ENCODE data around the gene SERAC1.

The SERAC1 gene

DNA sequence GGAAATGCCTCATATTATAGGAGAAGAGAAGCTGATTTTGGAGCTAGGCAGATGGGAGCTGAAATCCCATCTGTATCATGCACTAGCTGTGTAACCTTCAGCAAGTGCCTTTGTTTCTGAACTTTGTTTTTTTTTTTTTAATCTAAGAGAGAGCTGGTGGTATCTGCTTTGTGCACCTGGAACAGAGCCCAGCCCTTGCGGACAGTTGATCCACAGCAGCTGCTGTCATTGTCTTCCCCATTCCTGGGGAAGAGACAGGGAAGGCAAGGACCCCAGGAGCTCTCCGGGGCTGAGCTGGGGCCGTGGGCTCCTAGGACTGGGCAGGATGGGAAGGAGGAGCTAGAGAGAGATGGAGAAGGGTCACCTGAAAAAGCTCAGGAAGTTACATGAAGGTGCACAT lies 94.3 kb downstream of the SERAC1 start:
- DNase-seq: no peak

DNA sequence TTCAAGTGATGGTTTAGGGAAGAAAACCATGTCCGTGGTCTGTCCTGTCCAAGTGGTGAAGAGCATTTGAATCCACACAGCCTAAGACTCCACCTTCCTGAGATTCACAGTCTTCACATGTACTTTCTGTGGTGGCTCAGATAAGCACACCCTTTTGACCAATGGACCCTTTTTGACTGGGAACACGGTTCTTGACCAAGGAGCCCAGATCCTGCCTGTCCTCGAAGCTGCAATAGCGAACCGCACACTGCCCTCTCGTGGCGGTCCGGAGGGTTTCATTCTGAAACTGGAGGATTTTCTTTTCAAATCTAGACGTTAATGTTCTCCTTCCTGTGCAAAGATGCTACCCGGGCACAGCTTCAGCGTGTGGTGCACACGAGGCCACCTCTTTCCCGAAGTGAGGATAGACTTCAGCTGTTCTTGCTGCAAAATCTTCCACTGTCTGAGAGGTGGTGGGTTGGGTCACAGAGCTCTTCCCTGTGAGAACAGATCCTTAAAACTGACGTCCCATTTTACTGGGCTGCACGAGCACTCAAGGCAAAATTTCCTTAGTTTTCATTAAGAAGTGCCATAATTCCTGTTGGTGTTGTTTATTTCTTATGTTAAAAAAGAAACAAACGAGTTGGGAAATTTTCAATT lies 95.9 kb downstream of the SERAC1 start:
- DNase-seq: no peak

DNA sequence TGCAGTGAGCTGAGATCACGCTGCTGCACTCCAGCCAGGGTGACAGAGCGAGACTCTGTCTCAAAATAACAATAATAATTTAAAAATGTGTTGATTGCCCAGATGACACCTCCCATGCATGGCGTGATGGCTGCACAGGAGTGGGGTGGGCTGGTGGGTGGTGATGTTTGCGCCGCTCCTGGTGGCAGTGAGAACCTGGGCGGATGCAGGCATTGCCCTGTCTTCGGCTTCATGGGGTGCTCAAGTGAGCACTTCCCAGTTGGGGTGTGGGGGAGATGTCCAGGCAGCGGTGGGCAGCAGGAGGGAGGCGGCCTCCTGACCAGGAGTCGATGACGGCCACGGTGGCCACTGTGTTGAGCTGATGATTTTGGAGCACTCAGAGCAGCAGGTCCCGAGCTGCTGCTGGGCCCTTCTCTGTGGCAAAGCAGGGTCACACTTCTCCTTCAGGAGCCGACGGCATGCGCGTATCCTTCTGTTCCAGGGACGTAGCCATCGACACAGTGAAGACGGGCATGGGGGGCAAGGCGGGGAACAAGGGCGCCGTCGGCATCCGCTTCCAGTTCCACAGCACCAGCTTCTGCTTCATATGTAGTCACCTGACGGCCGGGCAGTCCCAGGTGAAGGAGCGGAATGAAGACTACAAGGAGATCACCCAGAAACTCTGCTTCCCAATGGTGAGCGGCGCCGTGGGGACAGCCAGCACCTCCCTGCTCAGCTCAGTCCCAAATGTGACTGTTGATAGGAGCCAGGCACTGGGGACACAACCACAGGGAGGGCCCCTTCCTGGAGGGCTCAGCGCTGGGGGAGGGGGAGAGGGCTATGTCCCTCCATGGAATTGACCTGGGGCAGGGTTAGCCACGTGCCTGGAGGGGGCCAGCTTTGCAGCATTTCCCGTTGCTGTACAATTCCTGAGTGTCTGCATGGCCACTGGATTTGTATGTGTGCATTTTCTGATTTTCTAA lies 96.7 kb downstream of the SERAC1 start:
- DNase-seq: no peak

DNA sequence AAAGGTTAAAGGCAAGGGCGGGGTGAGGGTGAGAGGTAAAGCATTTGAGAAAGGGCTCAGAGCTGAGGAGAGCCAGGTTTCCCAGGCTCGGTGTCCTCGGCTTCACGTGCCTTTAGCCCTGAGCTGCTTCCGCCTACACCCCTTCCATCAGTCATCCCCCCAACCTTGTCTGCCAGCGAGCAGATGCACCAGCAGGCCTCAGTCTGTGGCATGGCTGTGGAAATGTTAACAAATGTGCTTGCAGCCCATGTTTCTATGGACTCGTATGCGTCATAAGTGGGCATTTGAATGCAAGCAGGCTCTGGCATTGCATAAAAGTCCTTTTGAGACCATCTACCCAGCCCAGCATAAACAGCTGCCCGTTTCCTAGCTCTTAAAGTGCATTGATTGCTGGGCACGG lies 97.5 kb downstream of the SERAC1 start:
- DNase-seq: no peak

DNA sequence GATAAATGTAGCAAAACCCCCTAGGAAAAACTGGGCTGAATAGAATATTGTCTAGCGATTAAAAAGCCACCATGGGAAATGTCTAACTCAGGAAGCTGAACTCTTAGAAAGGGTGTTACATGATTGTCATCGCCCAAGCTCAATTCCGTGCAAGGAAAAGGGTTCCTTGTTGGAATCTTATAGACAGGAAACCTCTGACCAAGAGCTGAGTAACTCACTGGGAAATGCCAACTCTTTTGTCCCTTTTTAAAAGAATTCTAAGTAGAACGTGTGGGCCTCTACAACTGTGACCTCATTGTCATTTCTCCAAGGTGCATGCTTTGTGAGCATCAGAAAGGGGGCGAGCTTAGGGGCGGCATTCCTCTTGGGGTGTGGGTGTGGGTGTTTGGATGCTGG lies 98.3 kb downstream of the SERAC1 start:
- no peak for DNase-seq

DNA sequence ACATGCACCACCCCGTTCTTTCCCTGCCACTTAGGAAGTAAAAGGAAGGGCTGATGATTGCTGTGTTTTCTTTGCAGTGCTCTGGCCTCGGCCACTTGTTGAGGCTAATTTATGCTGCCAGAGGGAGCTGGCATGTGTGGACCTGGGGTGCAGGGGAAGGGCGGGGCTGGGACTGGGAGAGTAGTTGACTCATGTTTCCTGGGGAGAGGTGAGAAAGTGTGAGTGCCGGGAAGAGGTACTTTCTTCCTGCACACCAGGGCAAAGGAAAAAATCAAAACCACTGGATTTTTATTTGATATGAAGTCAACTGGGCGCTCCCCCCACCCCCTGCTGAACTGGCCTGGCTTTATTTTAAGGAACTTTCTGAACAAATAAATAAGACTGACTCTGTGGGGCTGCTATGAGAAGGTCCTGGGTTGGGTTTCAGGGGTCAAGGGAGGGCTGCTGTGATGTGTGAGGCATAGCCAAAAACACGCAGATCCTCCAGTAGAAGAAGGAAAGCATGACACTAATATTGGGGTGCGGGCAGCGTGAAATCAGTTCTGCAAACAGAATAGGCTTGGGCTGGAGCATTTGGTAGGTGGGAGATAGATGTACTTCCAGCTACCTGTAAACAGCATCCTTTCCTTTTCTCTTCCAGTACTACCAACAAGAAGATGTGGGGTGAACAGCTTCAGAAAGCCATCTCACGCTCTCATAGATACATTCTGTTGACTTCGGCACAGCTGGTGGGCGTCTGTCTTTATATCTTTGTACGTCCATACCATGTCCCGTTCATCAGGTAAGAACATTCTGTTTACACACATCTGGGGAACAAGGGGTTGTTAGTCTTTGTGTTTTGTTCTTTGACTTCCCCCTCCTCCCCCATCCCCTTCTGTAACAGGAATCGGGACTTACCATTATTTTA lies 98.9 kb downstream of the SERAC1 start:
- no peak for DNase-seq

DNA sequence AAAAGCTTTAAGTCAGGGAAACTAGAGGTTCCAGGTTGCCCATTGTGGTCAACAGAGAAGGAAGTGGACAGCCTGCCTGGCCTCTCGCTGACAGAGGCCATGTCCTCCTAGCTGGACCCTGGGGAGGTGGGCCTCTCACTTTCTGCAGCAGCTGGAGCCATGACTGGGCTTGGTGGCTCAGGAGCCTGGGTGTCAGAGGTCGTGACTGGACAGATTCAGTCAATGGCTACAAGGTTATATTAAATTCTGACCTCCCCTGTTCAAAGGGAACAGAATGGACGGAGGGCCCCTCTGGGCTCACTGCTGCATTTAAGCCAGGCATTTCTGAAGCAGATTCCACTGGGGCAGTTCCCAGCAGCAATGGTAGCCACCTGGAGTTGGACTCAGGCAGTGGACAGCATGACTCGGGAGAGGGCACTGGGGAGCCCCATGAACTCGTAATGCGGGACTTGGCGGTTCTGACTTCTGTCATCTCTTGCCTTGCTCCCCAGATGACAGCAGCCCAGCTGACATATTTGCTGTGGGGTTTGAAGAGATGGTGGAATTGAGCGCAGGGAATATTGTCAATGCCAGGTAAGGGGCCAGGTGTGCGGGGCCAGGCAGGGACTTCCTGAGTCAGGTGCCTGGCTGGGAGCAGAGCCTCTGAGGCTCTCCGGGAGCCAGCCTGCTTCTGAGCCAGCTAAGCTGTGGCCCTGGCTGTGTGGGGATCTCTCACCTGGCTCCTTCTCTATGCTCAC lies 99.7 kb downstream of the SERAC1 start:
- DNase-seq: no peak

DNA sequence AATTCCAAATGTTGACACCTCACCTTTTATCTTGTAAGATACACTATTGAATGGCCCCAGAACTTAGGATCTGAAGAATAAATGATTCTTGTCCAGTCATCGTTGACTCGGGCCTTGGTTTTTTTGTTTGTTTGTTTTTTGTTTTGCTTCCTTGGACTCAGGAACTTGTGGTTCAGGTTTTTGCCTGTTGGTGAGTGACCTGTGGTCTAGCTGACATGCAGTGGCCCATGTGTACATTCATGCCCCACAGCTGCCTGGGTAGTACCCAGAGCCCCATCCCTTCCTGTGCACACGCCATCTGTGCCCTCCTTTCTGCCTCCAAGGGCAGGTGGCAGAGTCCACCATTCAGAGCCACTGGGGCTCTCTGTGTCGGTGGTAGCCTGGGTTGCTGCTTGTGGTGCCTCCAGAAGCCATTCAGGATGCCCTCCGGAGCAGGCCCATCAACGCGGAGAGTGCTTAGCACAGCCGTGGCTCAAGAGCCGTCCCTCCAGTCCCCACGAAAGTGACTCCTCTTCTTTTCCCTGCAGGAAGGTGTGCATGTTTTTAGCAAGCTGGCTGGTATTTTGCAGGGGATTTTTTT lies 100.5 kb downstream of the SERAC1 start:
- DNase-seq: no peak

DNA sequence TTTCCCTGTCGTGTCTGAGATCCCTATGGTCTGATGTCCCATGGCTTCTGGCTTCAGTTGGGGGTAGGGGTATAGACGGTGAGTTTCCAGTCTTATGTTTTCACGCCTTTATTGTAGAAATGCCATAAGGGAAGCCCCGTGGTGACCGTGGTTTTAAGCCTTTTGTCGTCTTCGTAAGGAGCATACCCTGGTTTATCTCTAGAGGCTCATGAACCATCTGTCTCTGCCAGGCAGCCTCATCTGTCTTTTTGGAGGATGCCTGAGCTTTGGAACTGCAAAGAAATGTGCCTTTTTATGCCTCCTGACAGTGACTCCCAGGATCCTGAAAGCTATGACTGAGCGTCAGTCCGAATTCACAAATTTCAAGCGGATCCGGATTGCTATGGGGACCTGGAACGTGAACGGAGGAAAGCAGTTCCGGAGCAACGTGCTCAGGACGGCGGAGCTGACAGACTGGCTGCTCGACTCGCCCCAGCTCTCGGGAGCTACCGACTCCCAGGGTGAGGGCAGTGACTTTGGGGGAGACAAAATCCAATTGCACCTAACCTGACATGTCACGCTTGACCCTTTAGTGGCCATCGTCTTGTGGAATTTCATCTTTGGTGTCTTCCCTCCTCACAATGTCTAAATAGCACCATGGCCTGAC lies 101.8 kb downstream of the SERAC1 start:
- DNase-seq: no peak

DNA sequence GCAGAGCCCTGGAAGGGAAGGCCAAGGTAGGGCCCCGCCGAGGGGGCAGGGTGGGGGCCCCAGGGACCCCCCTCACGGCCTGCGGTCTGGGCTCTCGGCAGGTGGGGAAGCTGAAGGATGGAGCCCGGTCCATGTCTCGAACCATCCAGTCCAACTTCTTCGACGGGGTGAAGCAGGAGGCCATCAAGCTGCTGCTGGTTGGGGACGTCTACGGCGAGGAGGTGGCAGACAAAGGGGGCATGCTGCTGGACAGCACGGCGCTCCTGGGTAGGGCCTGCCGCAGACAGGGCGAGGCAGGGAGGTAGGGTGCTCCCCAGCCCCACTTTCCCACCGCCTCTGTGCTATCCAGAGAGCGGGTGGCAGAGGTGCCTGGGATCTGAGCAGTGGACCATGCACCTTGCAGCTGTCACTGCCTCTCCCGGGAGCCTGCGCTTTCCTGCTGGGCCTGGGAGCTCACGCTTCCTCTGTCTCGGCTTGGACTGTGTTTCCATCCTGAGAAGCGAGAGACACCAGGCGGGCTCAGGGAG lies 103.3 kb downstream of the SERAC1 start:
- no peak for DNase-seq

DNA sequence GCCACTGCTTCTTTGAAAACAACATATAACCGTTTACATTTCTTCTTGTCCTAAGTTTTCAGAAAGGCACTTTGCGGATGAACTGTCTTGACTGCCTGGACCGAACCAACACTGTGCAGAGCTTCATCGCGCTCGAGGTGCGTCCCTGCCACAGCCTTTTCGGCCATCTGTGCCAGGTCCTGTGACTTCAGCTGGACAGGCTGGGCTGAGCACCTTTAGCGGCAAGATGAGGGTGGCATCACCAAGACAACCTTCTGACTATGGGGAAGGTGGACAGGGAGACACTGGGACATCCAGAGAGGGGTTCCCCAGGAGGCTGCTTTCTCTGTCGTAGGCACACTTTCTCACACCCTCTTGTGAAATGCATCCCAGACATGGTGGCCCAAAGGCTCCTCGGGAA lies 104.3 kb downstream of the SERAC1 start:
- DNase-seq: no peak

DNA sequence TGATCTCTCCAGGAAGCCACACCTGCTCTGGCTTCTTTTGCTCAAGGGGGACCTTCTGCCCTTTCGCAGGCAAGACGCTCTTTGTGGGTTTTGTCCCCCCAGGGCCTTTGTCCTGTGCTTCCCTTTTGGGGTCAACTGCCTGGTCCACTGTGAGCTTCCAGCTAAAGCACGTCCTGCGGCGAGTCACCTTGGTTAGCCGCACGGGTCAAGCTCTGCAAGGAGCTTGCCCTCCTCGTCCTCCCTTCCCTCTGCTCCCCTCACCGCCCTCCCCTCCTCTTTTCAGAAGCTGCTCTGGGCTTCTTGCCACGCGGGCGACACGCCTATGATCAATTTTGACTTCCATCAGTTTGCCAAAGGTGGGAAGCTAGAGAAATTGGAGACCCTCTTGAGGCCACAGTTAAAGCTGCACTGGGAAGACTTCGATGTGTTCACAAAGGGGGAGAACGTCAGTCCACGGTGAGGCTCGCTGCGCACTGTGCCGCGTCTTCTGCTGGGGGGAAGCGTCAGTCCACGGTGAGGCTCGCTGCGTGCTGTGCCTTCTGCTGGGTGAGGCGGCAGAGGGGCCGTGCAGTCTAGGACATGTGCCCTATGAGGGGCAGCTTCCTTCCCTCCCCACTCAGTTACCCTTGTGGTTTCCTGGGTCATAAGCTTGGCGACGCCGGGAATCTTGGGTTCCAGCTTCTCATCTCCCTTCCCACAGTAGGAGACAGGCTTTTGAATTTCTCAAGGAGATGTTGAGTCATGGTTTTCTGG lies 106.2 kb downstream of the SERAC1 start:
- DNase-seq: no peak

DNA sequence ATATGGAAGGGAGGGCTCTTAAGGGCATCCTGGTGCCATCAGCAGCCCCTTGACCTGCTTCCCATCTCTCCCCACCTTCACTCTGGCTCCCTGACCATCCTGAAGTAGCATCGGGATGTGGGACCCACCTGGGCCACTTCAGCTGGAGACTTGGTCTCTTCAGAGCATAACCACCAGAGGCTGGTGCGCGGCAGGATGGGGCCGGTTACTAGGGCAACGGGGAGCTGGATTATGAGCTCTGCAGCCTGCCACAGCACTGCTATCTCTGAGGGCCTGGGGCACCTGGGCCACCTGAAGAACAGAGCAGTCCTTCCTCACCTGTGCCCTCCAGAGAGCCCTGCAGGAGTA lies 106.7 kb downstream of the SERAC1 start:
- DNase-seq: no peak

DNA sequence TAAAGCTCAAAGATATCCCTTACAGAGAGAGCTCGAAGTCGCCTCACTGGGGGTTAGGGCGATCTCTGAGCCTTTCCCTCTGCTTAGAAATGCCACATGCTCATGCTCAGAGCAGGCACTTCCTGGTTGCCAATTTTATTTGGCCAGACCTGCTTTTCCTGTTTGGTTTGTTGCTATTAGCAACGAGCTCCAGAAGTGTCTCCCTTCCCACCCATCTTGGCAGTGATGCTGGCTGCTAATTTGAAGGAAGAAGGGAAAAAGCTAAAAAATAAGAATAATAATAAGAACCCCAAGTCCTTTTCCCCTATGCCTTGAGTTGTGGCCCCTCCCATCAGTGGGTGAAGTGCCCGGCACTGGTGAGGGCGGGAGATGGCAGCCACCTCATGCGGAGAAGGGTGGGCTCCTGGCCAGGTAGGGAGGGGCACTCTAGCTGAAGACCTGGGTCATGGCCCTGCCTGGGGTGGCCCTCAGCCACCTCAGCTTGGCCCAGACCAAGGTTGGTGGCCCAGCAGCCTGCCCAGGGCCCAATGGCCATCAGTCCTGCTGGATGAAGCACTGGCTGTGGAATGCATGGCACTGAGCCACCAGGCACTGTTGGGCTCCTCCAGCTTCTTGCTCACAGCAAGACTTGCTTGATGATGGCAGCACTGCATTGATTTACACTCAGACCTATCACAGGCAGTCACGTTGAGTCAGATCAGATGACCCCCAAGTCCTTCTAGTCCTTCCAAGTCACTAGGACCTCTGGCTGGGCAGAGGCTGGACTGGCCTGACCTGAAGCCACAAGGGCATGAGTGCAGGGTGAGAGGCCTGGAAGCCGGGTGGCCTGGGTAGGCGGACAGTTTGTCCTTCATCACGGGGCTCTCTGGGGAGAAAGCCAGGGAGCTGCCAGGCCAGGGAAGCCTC lies 107.4 kb downstream of the SERAC1 start:
- DNase-seq: no peak
